ENCODE results near the gene CLTRN.
A peak's percentile ranks its signal among the peaks of the same experiment; 100 is the strongest.
"Not testable (repeated sequence)": the region's sequence is repeated elsewhere in the genome, so short reads cannot be mapped to it uniquely, and the experiment has no call there.

Gene CLTRN, protein sequence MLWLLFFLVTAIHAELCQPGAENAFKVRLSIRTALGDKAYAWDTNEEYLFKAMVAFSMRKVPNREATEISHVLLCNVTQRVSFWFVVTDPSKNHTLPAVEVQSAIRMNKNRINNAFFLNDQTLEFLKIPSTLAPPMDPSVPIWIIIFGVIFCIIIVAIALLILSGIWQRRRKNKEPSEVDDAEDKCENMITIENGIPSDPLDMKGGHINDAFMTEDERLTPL

DNA sequence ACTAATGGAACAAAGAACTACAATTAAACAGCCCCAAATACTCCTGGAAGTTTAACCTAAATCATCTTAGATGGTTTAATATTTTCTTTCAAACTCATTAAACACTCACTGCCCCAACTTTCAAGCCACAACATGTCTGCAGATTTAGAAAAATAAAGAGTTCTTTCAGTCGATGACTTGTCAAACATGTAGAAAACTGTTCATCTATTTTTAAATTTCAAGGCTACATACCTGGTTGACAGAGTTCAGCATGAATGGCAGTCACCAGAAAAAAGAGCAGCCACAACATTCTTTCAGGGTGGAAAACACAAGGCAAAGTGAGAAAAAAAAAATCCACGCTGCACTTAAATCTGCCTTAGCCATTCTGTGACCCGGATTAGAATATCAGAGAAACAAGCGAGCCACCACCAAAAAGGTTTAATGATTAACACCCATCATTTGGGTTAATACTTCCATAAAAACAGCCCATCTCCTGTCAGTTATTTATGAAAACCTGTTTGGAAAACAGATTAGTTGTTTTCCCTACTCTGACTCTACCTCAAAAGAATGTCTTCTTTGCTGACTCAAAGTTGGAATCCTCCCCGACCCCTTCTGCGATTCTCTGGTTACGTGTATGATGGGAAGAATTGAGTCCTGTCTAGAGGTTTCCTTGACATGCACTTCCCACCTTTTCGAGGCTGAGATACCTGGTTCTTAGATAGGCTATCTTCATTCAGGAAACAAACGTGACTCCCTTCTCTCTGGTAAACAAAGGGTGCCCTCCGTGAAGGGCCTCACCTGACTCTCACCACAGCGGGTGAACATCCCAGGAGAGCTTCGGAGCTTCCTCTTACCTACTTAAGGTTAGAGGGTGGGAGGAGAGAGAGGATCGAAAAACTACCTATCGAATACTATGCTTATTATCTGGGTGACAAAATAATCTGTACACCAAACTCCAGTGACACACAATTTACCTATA is at the start of gene CLTRN:
Gene CLTRN, minus strand, starts transcription at position 319 of the 958 bp plus-strand sequence. Its CDS starts 30 bp downstream, at position 289.
- no peak for DNase-seq (ENCODE audit: low read depth in 2 of 3, low spot score in 1 of 3)

DNA sequence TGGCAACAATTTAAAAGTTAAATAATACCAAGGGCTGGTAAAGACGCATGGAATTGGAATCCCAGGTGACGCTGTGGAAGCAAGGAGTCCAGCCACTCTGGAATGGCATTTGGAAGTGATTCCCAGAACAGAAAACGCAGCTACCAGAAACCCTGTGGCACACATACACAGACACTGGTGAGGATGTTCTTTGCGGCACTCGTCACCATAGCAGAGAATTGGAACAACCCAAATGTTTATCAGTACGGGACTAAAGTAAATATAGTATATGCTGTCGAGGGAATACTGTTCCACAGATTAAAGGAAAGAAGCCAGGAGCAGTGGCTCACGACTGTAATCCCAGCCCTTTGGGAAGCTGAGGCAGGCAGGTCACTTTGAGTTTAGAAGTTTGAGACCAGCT is 39.7 kb upstream of the CLTRN start:
- not testable (repeated sequence) for DNase-seq (ENCODE audit: low read depth in 2 of 3, low spot score in 1 of 3)

DNA sequence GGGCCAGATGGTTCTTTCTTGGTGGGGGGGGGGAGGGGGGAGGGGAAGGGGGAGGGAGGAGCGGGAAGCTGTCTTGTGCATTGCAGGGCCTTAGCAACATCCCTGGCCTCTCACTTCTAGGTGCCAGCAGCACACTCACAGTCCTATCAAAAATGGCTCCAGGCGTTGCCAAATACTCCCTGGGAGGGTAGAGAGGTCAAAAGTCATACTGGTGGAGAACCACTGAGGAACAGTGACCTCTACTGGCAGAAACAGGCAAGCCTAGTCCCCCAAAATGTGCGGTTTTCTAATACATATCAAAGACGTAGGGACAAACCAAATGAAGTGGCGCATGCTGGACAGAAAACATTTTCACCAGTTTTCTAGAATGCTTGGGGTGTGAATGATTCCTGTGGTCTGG is 39.2 kb upstream of the CLTRN start:
- DNase-seq (ENCODE audit: low read depth in 2 of 3, low spot score in 1 of 3) = not testable (repeated sequence)

DNA sequence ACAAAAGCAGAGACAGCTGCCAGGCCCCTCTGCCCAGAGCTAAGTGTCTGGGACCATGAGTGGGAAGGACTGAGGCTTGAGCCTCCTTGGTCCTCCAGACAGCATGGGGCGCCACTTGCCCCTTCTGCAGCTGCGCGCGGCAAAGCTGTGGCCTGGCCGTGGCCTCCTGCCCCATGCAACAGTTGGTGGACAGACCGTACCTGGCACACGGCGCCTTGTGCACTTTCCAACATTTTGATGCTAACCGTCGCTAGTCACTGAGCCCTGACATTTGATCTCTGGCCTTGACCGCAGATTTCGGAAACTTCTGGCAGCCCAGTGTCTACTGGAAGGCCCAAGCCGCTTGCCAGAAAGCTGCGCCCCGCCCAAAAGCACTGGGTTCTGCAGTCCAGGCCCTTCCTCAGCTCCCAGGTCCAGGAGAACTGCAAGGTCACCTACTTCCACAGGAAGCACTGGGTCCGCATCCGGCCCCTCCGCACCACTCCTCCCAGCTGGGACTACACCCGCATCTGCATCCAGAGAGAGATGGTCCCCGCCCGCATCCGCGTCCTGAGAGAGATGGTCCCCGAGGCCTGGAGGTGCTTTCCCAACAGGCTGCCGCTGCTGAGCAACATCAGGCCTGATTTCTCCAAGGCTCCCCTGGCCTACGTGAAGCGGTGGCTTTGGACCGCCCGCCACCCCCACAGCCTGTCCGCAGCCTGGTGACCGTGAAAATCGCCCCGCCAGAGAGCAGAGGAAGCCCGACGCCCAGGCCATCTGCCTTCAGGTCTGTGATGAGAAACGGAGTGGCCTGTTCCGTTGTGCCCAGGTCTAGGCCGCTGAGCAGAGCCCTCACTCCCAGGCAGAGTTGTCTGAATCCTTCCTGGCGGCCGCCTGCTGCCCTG is 38.1 kb upstream of the CLTRN start:
- no peak for DNase-seq (ENCODE audit: low read depth in 2 of 3, low spot score in 1 of 3)

DNA sequence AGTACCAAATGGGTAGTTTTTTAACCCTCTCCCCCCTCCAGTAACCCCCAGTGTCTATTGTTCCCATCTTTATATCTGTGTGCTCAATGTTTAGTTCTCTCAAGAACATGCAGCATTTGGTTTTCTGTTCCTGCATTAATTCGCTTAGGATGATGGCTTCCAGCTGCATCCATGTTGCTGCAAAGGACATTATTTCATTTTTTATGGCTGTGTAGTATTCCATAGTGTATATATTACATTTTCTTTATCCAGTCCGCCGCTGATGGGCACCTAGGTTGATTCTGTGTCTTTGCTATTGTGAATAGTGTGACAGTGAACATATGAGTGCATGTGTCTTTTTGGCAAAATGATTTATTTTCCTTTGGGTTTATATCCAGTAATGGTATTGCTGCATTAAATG is 31.9 kb upstream of the CLTRN start:
- no peak for DNase-seq (ENCODE audit: low read depth in 2 of 3, low spot score in 1 of 3)

DNA sequence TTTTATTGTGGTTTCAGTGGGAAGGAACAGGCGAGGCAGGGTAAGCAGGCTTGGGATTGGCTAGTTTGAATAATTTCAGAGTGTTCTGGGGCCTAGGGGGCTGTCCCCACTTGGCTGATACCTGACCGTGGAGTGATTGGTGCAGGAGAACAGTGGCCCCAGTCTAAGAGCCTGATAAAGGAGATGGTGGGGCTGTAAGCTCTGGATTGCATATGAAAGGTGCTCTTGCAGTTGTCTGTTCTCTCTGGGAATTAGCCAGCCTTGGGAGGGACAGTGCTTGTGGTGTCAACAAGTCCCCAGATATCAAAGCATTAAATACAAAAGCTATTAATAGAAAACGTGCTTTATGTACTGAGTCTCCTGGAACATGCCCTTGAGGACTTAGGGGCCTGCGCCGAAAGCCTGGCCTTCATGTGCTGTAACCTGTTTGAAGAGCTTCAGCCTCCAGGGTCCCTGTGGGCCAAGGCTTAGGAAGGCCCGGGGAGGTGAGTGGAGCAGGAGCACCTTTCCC is 30.4 kb upstream of the CLTRN start:
- DNase-seq (ENCODE audit: low read depth in 2 of 3, low spot score in 1 of 3) = no peak

DNA sequence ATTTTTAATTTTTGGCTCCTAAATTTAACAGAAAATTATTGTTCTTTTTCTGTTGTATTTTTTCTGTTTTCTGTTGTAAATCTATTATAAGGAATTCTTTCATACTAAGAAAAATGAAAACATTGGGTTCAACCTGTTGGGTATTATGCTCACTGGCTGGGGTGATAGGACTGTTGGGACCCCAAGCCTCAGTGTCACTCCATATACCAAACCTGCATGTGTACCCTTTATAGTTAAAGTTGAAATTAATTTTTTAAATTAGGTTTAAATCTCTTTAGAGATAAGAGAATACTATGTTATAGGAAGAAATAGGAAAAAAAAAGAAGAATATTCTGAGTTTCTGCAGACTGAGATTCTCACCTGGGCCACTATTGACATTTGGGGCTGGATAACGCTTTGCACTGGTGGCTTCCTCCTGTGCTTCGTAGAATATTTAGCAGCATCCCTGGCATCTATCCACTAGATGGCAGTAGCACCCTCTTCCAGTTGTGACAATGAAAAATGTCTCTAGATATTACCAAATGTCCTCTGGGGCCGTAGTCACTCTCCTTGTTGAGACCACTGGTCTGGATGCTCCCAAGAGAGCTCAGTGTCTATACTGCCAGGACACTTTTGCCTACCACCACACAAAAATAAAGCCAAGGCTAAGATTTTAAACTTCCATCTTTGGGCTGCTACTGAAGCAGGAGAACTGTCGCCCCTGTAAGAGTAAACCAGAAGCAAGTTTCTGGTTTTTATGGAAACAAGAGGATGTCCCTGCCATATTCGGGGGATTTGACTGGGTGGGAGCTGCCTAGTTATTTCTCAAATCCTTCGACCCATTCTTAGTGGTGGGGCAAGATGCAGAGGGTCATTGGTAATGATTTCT is 22.4 kb upstream of the CLTRN start:
- peak in 2 of 3 donors; percentile 13 to 64 for DNase-seq (ENCODE audit: low read depth in 2 of 3, low spot score in 1 of 3)

DNA sequence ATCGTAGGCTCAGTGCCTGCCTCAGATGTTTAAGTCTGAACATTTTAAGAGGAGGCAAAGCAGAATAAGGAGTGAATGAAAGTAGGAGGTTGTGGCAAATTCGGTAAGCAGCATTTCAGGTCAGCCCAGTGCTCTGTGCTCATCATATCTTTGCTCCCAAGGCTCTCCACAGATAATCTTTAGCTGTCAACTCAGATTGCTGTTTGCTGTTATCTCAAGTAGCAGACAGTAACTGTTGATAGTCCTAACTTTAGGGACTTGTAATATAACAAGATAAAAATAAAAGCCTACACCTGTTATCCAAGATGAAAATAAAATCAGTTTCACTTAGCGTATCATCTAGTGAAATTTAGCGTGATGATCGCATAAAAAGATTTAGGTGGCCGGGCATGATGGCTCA is 18.6 kb upstream of the CLTRN start:
- no peak for DNase-seq (ENCODE audit: low read depth in 2 of 3, low spot score in 1 of 3)

DNA sequence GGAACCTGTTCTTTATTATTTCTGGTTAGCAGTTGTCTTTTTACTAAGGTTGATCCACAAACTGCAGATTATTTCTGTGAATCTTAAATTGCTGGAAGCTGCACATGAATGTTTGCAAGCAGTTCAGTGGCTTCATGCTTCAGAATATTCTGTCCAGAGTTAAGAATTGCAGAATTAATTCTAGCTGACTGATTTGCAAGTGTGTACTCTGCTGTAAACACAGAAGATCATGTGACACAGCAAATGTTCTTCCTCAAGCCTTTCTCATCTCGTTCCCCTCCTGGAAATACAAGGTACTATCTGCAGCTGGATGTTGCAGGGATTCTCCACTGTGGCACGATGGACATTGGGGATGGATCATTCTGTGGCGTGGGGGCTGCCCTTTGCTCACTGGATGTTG is 16.8 kb upstream of the CLTRN start:
- no peak for DNase-seq (ENCODE audit: low read depth in 2 of 3, low spot score in 1 of 3)

DNA sequence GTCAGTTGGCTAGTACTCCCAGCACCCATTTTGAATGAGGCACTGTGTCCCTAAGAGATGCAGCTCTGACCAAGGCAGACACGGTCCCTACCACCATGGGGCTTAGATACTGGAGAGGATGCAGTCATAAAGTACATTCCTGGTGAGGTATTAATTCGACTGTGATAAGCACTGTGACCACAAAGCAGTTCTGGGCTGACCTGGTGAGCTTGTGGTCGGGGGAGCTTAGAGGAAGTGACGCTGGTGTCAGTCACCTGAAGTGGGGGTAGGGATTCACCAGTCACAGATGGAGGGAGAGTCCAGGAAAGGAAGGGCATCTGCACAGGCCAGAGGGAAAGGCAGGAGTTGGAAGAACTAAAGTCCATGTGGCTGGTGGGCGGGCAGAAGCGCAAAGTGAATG is 15.8 kb upstream of the CLTRN start:
- DNase-seq (ENCODE audit: low read depth in 2 of 3, low spot score in 1 of 3) = no peak

DNA sequence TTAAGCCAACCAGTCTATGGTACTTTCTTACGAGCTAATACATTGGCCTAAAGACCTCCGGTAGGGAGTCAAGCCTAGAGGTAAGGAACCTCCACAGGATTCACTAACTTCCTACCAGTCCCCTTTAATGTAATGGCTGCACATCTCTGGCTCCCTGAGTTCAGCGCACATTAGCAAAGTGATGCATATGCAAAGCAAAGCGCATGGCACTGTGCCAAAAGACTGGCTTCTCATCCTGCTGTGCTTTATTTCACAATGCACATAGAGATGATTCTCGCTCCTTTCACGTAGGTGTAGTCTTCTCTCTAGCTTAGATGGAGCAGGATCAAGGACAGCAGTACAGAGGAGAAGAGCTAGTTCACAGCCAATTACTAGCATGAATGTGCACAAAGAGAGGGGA is 14.6 kb upstream of the CLTRN start:
- DNase-seq (ENCODE audit: low read depth in 2 of 3, low spot score in 1 of 3) = no peak

DNA sequence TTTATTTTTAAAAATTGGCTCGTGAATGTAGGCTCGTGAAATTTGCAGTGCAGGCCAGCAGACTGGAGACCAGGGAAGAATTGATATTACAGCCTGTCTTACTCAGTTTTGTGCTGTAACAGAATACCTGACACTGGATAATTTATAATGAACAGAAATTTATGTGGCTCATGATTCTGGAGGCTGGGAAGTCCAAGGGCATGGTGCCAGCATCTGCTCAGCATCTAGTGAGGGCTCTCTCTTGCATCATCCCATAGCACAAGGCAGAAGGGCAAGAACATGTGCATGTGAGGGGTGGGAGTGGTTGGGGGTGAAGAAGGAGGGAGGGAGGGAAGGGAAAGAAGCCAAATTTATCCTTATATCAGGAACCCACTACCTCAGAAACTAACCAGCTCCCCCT is 13.7 kb upstream of the CLTRN start:
- DNase-seq (ENCODE audit: low read depth in 2 of 3, low spot score in 1 of 3) = no peak

DNA sequence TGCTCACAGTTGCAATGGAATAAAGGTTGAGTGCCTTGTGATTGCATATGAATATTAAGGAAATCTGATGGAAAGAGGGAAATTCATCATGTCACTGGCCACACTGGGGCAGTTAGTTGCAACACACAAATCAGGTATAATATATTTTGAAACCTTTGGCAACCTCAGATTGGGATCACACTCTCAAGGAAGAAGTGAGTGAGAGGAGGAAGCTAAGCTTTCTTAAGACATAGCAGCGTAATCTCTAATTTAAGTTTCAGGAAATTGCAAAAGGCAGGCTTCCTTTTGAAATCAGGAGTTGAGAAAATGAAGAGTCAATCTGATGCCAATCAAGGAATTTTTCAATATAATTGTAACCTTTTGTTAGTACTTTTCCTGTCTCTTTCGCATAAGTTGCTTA is 12.3 kb upstream of the CLTRN start:
- DNase-seq (ENCODE audit: low read depth in 2 of 3, low spot score in 1 of 3) = no peak

DNA sequence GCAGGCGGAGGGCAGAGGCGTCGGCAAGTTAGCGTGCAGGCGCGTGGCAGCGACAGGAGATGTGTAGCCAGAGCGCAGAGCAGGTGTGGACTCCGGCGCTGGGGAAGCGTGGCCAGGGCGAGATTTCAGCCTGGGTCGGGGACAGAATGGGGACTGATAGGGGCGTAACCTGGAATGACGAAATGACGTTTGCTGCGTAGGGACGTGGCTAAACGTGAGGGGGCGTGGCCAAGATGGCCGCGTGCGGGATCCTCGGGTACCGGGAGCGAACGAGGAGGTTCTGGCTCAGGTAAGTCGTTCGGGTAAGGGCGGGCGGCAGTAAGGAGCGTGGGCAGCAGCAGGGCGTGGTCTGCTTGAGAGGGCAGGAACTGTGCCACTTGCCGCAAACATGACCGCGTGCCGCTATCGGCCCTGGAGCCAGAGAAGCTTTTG is 10.9 kb upstream of the CLTRN start:
- DNase-seq (ENCODE audit: low read depth in 2 of 3, low spot score in 1 of 3) = peak; percentile 76 to 88 (median 83)

DNA sequence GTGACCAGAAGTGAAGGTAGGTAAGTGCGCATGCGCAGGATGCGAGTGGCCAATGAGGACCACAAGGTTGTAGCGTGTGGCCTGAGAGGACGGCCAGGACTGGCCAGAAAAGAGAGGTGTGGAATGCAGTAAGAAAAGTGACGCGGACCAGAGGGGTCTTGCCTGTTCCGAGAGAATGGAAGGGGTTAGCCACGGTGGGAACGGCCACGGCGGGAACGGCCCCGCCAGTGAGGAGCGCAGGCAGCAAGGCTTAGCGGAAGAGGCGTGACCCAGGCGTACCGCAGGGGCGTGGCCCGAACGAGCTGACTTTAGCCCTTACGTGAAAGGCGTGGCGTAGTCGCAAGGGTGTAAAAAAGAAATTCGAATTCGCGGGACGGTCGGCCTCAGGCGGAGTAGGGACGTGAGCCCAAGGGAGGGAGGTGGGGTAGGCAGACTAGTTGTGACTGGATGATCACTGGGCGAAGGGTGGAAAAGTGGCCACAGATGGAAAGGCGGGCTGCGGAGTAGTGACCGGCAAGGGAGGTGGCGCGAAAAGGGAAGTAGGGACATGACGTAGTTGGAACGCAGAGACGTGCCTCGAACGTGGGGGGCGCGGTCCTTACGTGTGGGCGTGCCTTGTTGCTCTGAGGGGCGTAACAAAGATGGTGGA is 10.4 kb upstream of the CLTRN start:
- DNase-seq (ENCODE audit: low read depth in 2 of 3, low spot score in 1 of 3) = peak; percentile 80 to 83 (median 82)

DNA sequence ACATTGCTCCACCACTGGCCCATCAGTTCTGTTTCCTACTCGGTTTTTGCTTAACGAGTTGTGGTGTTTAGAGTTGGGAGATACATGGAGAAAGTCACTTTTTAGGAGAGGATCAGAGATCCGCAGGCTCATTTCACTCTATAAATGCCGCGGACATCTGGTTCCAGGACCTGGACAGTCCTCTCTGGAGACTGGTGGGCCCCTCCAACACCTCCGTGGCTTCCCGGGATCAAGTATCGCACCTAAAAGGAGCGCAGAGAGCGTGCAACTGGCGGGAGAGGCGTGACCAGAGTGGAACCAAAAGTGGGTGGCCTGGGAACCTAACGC is 9.9 kb upstream of the CLTRN start:
- DNase-seq (ENCODE audit: low read depth in 2 of 3, low spot score in 1 of 3) = no peak

DNA sequence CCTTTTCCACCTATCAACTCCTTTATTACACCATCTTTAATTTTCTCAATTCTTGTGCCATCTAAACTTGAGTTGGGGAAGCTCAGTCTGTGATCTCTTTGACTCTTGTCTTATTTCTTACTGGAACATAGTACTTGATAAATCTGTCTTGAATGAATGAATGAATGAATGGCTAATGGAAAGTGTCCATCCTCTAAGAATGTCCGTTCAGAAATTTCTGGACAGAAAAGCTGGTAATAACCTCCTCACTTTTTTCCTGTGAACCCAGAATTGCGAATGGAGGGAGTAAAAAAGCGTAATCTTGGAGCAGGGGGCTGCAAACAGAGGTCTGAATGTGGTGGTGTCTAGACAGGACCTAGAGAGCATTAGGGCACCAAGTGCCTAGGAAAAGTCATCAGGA is 9.4 kb upstream of the CLTRN start:
- no peak for DNase-seq (ENCODE audit: low read depth in 2 of 3, low spot score in 1 of 3)

DNA sequence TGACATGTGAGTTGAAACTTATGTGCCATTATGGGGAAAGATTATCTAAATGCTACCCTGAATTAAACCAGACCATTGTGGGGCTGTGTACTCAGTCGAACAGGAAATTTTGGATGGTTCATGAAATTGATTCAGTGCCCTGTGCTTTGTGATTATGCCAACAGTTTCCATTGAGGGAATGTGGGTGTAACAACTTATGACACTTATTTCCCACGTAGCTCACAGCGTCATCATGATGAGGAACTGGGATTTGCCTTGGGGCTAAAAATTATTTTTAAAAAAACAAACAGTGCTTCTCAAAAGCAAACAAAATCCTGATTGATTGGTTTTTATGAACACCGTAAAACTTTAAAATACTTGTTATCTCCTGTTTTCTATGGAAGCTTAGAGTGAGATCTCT is 8.3 kb upstream of the CLTRN start:
- no peak for DNase-seq (ENCODE audit: low read depth in 2 of 3, low spot score in 1 of 3)

DNA sequence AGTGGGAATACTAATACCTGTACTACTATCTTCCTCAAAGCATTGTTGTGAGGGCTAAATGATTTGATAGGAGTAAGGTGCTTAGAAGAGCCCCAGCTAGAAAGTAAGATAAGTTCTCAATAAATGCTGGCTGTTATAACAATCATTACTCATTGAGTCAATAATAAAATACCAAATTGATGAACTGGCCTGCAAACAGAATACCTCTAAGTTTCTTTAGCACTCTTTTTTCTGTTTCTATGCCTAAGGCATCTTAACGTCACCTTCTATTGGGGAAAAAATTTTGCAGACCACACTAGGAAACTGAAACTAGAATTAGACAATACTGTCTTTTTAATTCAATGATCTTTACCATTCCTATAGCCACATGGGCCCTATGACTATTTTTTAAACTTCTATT is 1.2 kb downstream of the CLTRN start:
- no peak for DNase-seq (ENCODE audit: low read depth in 2 of 3, low spot score in 1 of 3)

DNA sequence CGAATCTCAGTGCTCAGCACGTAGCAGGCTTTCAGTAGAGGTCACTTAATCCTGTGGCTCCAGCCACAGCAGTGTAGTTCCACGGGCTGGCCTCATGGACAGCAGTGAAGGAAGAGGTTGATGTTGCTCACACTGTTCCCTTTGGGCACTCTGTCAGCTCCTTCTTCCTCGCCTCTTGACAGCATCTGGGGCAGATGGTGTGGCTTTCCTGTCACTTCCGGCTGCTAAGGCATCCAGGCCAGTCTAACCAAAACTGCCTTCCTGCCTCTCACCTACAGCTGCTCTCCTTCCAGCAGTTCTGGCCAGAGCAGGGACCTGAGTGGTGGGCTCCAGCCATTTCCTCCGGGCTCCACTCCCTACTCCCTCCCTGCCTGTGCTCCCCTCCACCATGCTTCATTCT is 9.8 kb downstream of the CLTRN start:
- not testable (repeated sequence) for DNase-seq (ENCODE audit: low read depth in 2 of 3, low spot score in 1 of 3)
